SK-N-SH (cell line): ENCODE results near the gene ITGB3BP. TPM values are rescaled to one million over a fixed set of nuclear protein-coding genes. Genes with fewer than 3 reads are reported as not detected.
"Not testable (repeated sequence)": the region's sequence is repeated elsewhere in the genome, so short reads cannot be mapped to it uniquely, and the experiment has no call there.

ENCODE experiments used
- CTCF ChIA-PET: fragments of 300-600, 350-600 bp; formaldehyde crosslinking; extraction: SDS; loops from one replicate; lab custom pipeline; 2021; lab: Yijun Ruan, JAX
- POLR2A ChIA-PET: fragments of 350-600 bp; sonication (Branson Sonifier 250); formaldehyde crosslinking; extraction: SDS; loops from one replicate; lab custom pipeline; 2020; ENCODE audit warnings: antibody characterized with exemption, inconsistent platforms; lab: Yijun Ruan, JAX
- DNase-seq: peaks from one replicate; pipeline ENCODE4 v3.0.0; 2012
- H2AFZ ChIP-seq: fragments of 200-600 bp; sonication (generic); 2 replicates; pipeline ENCODE4 v1.8.1; 2016; ENCODE audit warnings: antibody characterized with exemption, mild to moderate bottlenecking, low read depth
- H3F3A ChIP-seq: fragments of 200-600 bp; sonication (generic); replicated peaks from 2 replicates; pipeline ENCODE3; 2016; ENCODE audit warnings: antibody characterized with exemption, mild to moderate bottlenecking; ENCODE audit not compliant: insufficient read depth
- H3K27ac ChIP-seq, 2 experiments: fragments of 200-500 bp in 1 of 2; fragments of 200-600 bp in 1 of 2; sonication (Bioruptor generic) in 1 of 2; sonication (generic), shearing (Covaris generic) in 1 of 2; 2 replicates each; pipeline versions ENCODE4 v1.5.1 to v1.6.1; 2014 to 2016; ENCODE audit warnings: low read depth in 2 of 2, inconsistent platforms in 1 of 2, low read length in 1 of 2, mild to moderate bottlenecking in 1 of 2, mixed read lengths in 1 of 2
- H3K27me3 ChIP-seq: fragments of 200-600 bp; sonication (generic), shearing (Covaris generic); 2 replicates; pipeline ENCODE4 v1.6.1; 2016; ENCODE audit warnings: mixed run types; ENCODE audit not compliant: insufficient read depth
- H3K36me3 ChIP-seq, 2 experiments: fragments of 200-500 bp in 1 of 2; fragments of 200-600 bp in 1 of 2; sonication (Bioruptor generic) in 1 of 2; sonication (generic) in 1 of 2; replicated peaks in 1 of 2; 2 replicates each; pipeline versions ENCODE3 to v1.5.1; 2014 to 2016; ENCODE audit warnings: low read length in 1 of 2, mild to moderate bottlenecking in 1 of 2; ENCODE audit not compliant: insufficient read depth in 2 of 2, control insufficient read depth in 1 of 2
- H3K4me1 ChIP-seq, 2 experiments: fragments of 200-500 bp in 1 of 2; fragments of 200-600 bp in 1 of 2; sonication (Bioruptor generic) in 1 of 2; sonication (generic), shearing (Covaris generic) in 1 of 2; 2 replicates each; pipeline versions ENCODE4 v1.5.1 to v1.6.1; 2014 to 2016; ENCODE audit warnings: low read depth in 1 of 2, low read length in 1 of 2, mixed run types in 1 of 2; ENCODE audit not compliant: insufficient read depth in 2 of 2, control insufficient read depth in 1 of 2
- H3K4me2 ChIP-seq: fragments of 200-600 bp; sonication (generic), shearing (Covaris generic); 2 replicates; pipeline ENCODE4 v1.6.1; 2017; ENCODE audit warnings: mixed run types
- H3K4me3 ChIP-seq, 2 experiments: fragments of 200-500 bp in 1 of 2; fragments of 200-600 bp in 1 of 2; sonication (Bioruptor generic) in 1 of 2; sonication (generic), shearing (Covaris generic) in 1 of 2; 2 replicates each; pipeline versions ENCODE4 v1.5.1 to v1.8.1; 2014 to 2016; ENCODE audit warnings: low read depth in 2 of 2, inconsistent platforms in 1 of 2, low read length in 1 of 2, mild to moderate bottlenecking in 1 of 2, mixed read lengths in 1 of 2, moderate library complexity in 1 of 2
- H3K79me2 ChIP-seq: fragments of 200-600 bp; sonication (generic); 2 replicates; pipeline ENCODE4 v1.8.1; 2017; ENCODE audit warnings: mild to moderate bottlenecking; ENCODE audit not compliant: insufficient read depth
- H3K9ac ChIP-seq: fragments of 200-600 bp; sonication (generic); 2 replicates; pipeline ENCODE4 v1.6.1; 2017; ENCODE audit warnings: mixed run types
- H3K9me2 ChIP-seq: fragments of 200-600 bp; sonication (generic); 2 replicates; pipeline ENCODE4 v1.6.1; 2017; ENCODE audit warnings: mixed run types
- H3K9me3 ChIP-seq: fragments of 200-600 bp; sonication (generic); 2 replicates; pipeline ENCODE4 v1.6.1; 2017; ENCODE audit warnings: mixed run types, mild to moderate bottlenecking, moderate library complexity
- H4K20me1 ChIP-seq: fragments of 200-600 bp; sonication (generic); 2 replicates; pipeline ENCODE4 v1.6.1; 2017; ENCODE audit warnings: mild to moderate bottlenecking, mixed run types; ENCODE audit not compliant: insufficient read depth
- CHD2 ChIP-seq: fragments of 150-350 bp; IDR thresholded peaks from 2 replicates; pipeline ENCODE4 v1.6.1; 2018; ENCODE audit warnings: low read length; ENCODE audit not compliant: partially characterized antibody
- ELF1 ChIP-seq: IDR thresholded peaks from 2 replicates; pipeline ENCODE4 v1.4.0; 2012
- EZH2phosphoT487 ChIP-seq: fragments of 200-600 bp; sonication (generic); IDR thresholded peaks from 2 replicates; pipeline ENCODE4 v1.6.1; 2017; ENCODE audit warnings: low read depth, mixed run types, mild to moderate bottlenecking, antibody characterized with exemption, moderate library complexity, borderline replicate concordance
- FOXM1 ChIP-seq: IDR thresholded peaks from 2 replicates; pipeline ENCODE4 v1.4.0; 2012; ENCODE audit warnings: low read depth, mild to moderate bottlenecking
- GABPA ChIP-seq: IDR thresholded peaks from 2 replicates; pipeline ENCODE4 v1.4.0; 2012; ENCODE audit warnings: low read depth, mild to moderate bottlenecking
- GATA2 ChIP-seq: sonication (generic); formaldehyde crosslinking; IDR thresholded peaks from 2 replicates; pipeline ENCODE4 v1.5.0; 2020; ENCODE audit warnings: mild to moderate bottlenecking, missing genetic modification reagents
- MEF2A ChIP-seq: IDR thresholded peaks from 2 replicates; pipeline ENCODE4 v1.4.0; 2012; ENCODE audit warnings: low read depth, borderline replicate concordance
- MXI1 ChIP-seq: IDR thresholded peaks from 2 replicates; pipeline ENCODE4 v1.6.1; 2012; ENCODE audit warnings: mild to moderate bottlenecking, low read depth, low read length, improper control_type of control experiment
- PBX3 ChIP-seq: IDR thresholded peaks from 2 replicates; pipeline ENCODE4; 2012
- POLR2AphosphoS5 ChIP-seq: IDR thresholded peaks from 2 replicates; pipeline ENCODE4 v1.6.1; 2012; ENCODE audit warnings: low read depth, low read length
- RAD21 ChIP-seq: IDR thresholded peaks from 2 replicates; pipeline ENCODE4 v1.6.1; 2012; ENCODE audit warnings: mild to moderate bottlenecking, low read length
- RFX5 ChIP-seq: IDR thresholded peaks from 2 replicates; pipeline ENCODE4 v1.6.1; 2012; ENCODE audit warnings: mild to moderate bottlenecking, improper control_type of control experiment, low read length
- RXRA ChIP-seq: IDR thresholded peaks from 2 replicates; pipeline ENCODE4 v1.4.0; 2012; ENCODE audit warnings: low read depth, mild to moderate bottlenecking, borderline replicate concordance
- TAF1 ChIP-seq: IDR thresholded peaks from 2 replicates; pipeline ENCODE4 v1.6.1; 2012; ENCODE audit warnings: low read depth, mild to moderate bottlenecking, low read length, moderate library complexity, borderline replicate concordance
- TCF12 ChIP-seq: IDR thresholded peaks from 2 replicates; pipeline ENCODE4 v1.4.0; 2012
- TEAD4 ChIP-seq: IDR thresholded peaks from 2 replicates; pipeline ENCODE4 v1.4.0; 2012; ENCODE audit warnings: mild to moderate bottlenecking, borderline replicate concordance; ENCODE audit not compliant: insufficient read depth
- WGBS: methylation state at CpG from one replicate; pipeline ENCODE4 v1.1.6; 2017; ENCODE audit warnings: low lambda C conversion rate; 5-methylcytosine and 5-hydroxymethylcytosine counted together
- polyA plus RNA-seq, 3 experiments: library from polyadenylated mRNA; depleted of rRNA; stranded (reverse); fragments of >200 nt; gene quantifications; 2 replicates each; pipeline ENCODE4 v1.2.3, GENCODE V29; 2012
- TF ChIP-seq, protein P1 (sequence below): fragments of 150-350 bp; IDR thresholded peaks from 2 replicates; pipeline ENCODE4 v1.6.1; 2016; ENCODE audit warnings: mild to moderate bottlenecking, low read depth, low read length
- TF ChIP-seq, protein P2 (sequence below): fragments of 200-600 bp; sonication (generic); IDR thresholded peaks from 2 replicates; pipeline ENCODE4 v1.6.1; 2017; ENCODE audit warnings: antibody characterized with exemption, mild to moderate bottlenecking, moderate library complexity

ITGB3BP gene
- polyA plus RNA-seq, 1 of the 3 experiments (the other 2 are of a cell fraction) = 9.9 TPM

- no peaks in the 10 kb centered on the region for H3K9me3 ChIP-seq
- ChIA-PET CTCF (no interaction called here), POLR2A (no interaction called here)
- H3K27ac ChIP-seq = no peak overlapping the region
- no peak overlapping the region for H3K4me3 ChIP-seq
- no peak overlapping the region for H3K9ac ChIP-seq
- TF ChIP-seq ELF1 = no peak
- no peaks in the 10 kb centered on the region for H3K4me1 ChIP-seq
- H3K79me2 ChIP-seq = no peaks in the 10 kb centered on the region
- no peaks in the 10 kb centered on the region for H3K36me3 ChIP-seq
- no peaks in the 10 kb centered on the region for H3K27me3 ChIP-seq
- H3K9me2 ChIP-seq = no peaks in the 10 kb centered on the region
- H2AFZ ChIP-seq = no peak overlapping the region
- 95% methylated on average over 2 of the region's 2 CpGs for WGBS
- H3K4me2 ChIP-seq = no peak overlapping the region
- no peaks in the 10 kb centered on the region for H3F3A ChIP-seq
- no peaks in the 10 kb centered on the region for H4K20me1 ChIP-seq
- DNase-seq = no peak
Observed at GRCh38 chr1:63423649-63424048, 99.4 kb downstream of the ITGB3BP start.

- H2AFZ ChIP-seq, H3K9ac ChIP-seq, H3K79me2 ChIP-seq, H4K20me1 ChIP-seq, H3K9me3 ChIP-seq, H3K9me2 ChIP-seq, H3K36me3 ChIP-seq, POLR2A ChIA-PET, DNase-seq, H3K4me2 ChIP-seq, H3K4me3 ChIP-seq, H3K27ac ChIP-seq, H3F3A ChIP-seq, H3K27me3 ChIP-seq, H3K4me1 ChIP-seq: not testable (repeated sequence)
- CTCF ChIA-PET = interaction anchor here (0.6 kb wide), 1 partner anchor 44 kb away, joined by 3 read pairs; no protein-coding TSS in a partner anchor
- 100% methylated on average over 1 of the region's 1 CpG for WGBS
Observed at GRCh38 chr1:63420746-63421145, 102.3 kb downstream of the ITGB3BP start.

DNA sequence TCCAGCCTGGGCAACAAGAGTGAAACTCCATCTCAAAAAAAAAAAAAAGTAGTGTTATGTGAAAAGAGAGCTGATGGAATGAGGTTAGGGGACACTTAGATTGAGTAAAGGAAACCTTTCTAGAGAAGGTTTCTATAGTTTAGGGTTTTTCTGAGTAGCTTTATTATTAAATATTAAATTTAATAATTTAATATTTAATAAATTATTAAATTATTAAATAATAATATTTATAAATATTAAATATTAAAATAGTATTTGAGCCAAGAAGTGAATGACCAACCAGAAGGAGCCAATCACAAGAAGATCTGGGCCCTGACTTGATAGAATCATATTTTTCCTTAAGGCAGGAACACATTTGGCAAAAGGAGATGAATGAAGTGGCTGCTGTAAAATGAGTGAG lies 104.9 kb downstream of the ITGB3BP start:
- no peak overlapping the region for H3K9ac ChIP-seq
- H3F3A ChIP-seq = no peaks in the 10 kb centered on the region
- H2AFZ ChIP-seq = no peak overlapping the region
- ChIA-PET CTCF (interaction anchor here (0.6 to 1.3 kb wide), 2 partner anchors 41 to 91 kb away, joined by 3 to 6 read pairs; no protein-coding TSS in a partner anchor), POLR2A (interaction anchor here (1.0 kb wide), 1 partner anchor 25 kb away, joined by 3 read pairs; no protein-coding TSS in a partner anchor)
- peaks cover 0 to 2% of the 10 kb centered on the region in 2 experiments; a peak in 2 of 4 replicates for H3K4me1 ChIP-seq
- peaks cover 0 to 5% of the 10 kb centered on the region in 2 experiments for H3K36me3 ChIP-seq
- no peaks in the 10 kb centered on the region for H3K79me2 ChIP-seq
- no peaks in the 10 kb centered on the region for H4K20me1 ChIP-seq
- H3K27me3 ChIP-seq = no peaks in the 10 kb centered on the region
- no peak overlapping the region for H3K4me3 ChIP-seq
- H3K9me3 ChIP-seq = no peaks in the 10 kb centered on the region
- no peaks in the 10 kb centered on the region for H3K9me2 ChIP-seq
- no peak overlapping the region for H3K27ac ChIP-seq
- no peak overlapping the region for H3K4me2 ChIP-seq
- no peak for DNase-seq
- TF ChIP-seq PBX3 = no peak
- no peak for TF ChIP-seq EZH2phosphoT487
- no peak for TF ChIP-seq POLR2AphosphoS5
- no peak for TF ChIP-seq ELF1
- no peak for TF ChIP-seq TAF1
- TF ChIP-seq MEF2A = no peak
- no peak for TF ChIP-seq TEAD4
- no peak for TF ChIP-seq FOXM1
- TF ChIP-seq, protein P1, sequence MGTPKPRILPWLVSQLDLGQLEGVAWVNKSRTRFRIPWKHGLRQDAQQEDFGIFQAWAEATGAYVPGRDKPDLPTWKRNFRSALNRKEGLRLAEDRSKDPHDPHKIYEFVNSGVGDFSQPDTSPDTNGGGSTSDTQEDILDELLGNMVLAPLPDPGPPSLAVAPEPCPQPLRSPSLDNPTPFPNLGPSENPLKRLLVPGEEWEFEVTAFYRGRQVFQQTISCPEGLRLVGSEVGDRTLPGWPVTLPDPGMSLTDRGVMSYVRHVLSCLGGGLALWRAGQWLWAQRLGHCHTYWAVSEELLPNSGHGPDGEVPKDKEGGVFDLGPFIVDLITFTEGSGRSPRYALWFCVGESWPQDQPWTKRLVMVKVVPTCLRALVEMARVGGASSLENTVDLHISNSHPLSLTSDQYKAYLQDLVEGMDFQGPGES = no peak
- no peak for TF ChIP-seq CHD2
- no peak for TF ChIP-seq GATA2 (CRISPR knock-in tag)
- TF ChIP-seq TCF12 = no peak
- TF ChIP-seq RAD21 = no peak
- TF ChIP-seq, protein P2, sequence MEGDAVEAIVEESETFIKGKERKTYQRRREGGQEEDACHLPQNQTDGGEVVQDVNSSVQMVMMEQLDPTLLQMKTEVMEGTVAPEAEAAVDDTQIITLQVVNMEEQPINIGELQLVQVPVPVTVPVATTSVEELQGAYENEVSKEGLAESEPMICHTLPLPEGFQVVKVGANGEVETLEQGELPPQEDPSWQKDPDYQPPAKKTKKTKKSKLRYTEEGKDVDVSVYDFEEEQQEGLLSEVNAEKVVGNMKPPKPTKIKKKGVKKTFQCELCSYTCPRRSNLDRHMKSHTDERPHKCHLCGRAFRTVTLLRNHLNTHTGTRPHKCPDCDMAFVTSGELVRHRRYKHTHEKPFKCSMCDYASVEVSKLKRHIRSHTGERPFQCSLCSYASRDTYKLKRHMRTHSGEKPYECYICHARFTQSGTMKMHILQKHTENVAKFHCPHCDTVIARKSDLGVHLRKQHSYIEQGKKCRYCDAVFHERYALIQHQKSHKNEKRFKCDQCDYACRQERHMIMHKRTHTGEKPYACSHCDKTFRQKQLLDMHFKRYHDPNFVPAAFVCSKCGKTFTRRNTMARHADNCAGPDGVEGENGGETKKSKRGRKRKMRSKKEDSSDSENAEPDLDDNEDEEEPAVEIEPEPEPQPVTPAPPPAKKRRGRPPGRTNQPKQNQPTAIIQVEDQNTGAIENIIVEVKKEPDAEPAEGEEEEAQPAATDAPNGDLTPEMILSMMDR = no peak
- no peak for TF ChIP-seq GABPA
- TF ChIP-seq MXI1 = no peak
- no peak for TF ChIP-seq RXRA
- TF ChIP-seq RFX5 = no peak
